Left hindlimb (tissue), 1 donor: ENCODE results near the gene YWHAG.
A peak's percentile ranks its signal among the peaks of the same experiment; 100 is the strongest.
"Not testable (repeated sequence)": the region's sequence is repeated elsewhere in the genome, so short reads cannot be mapped to it uniquely, and the experiment has no call there.

Source experiments
- DNase-seq: peaks from one replicate; pipeline ENCODE4 v3.0.0-alpha.2; 2018

Gene YWHAG

DNA sequence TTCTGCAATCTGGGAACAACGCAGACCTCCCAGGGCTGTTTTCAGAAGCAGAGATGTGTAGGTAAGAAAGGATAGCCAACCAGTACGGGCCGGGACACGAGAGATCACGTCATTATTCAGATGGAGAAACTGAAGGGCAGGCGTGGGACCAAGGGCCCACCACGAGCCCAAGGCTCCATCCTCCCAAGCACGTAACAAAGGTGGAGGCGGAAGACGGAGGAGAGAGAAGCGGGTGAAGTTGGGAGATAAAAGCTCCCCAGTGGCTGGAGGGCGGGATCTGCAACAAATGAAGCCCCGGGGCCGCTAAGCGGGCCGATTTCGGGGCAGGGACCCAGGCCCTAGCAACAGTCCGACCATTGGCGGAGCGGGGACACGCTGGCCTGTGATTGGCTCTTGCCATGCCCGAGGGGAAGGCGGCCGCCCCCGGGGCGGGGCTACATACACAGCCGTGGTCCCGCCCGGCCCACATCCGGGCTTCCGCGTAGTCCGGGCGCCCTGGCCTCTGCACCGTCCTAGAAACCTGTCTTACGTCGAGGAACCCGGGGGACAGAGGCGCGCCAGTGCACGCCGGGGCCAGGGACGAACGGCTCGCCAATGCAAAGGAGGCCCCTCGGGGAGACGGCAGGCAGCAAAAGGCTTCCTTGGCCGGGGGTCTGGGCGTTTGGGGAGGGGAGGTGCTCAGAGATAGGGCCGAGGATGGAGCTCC is 40.9 kb downstream of the YWHAG start:
- DNase-seq, result peak; percentile 98

DNA sequence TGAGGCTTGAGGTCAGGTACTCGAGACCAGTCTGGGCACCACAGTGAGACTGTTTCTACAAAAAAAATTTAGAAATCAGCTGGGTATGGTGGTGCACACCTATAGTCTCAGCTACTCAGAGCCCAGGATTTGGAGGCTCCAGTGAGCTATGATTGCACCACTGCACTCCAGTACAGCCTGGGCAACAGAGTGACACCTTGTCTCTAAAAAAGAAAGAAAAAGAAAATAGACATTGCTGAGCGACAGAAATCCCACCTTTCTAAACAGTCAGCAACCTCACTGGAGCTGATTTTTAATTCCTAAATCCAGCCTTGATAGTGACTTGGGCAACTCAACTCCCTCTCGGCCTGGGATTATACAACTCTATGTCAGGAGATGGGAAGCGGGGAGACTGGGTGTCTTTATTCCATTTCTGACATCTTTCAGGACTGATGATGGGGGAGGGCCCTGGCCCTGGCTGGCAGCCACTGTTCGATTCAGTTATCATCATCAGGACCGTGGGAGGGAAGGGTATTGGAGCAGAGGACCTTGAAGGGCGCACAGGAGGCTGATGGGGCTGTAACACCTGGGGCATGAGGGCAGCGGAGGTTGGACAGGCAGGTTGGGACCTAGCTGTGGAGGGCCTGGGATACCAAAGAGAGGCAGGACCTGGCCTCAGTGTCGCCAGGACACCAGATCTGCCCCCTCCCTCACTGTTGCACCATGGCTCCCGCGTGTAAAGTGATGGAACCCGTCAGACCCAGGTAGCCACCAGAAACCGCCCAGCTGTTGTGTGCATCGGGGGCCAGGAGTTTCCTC is 41.6 kb downstream of the YWHAG start:
- no peak for DNase-seq

DNA sequence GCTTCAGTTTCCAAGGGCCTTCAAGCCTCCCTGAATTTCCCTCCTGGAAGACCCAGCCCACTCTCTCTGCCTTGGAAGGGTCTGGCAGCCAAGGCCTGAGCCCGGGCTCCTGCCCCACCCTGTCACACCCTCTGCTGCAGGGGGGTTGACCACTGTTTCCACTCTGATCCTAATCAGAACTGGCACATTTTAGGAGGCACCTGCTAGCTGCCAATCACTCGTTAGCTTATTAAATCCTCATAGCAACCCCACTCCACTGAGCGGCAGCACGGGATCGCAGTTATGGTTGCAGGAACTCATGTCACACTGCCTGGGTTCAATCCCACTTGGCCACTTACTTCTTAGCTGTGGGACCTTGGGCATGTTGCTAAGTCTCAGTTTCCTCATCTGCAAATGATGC is 43.4 kb downstream of the YWHAG start:
- peak; percentile 47 for DNase-seq

DNA sequence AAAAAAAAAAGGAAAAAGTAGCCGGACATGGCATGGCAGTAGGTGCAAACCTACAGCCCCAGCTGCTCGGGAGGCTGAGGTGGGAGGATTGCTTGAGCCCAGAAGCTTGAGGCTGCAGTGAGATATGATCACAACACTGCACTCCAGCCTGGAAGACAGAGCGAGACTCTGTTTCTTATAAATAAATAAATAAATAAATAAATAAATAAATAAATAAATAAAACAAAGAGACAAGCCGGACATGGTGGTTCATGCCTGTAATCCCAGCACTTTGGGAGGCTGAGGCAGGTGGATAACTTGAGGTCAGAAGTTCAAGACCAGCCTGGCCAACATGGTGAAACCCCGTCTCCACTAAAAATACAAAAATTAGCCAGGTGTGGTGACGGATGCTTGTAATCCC is 44.1 kb downstream of the YWHAG start:
- not testable (repeated sequence) for DNase-seq

- DNase-seq, result peak; percentile 95
These were observed 44.6 kb downstream of the YWHAG start for GRCh38 chr7:76314042-76314721.

- DNase-seq, result not testable (repeated sequence)
These were observed 47.0 kb downstream of the YWHAG start for GRCh38 chr7:76311838-76312237.

DNA sequence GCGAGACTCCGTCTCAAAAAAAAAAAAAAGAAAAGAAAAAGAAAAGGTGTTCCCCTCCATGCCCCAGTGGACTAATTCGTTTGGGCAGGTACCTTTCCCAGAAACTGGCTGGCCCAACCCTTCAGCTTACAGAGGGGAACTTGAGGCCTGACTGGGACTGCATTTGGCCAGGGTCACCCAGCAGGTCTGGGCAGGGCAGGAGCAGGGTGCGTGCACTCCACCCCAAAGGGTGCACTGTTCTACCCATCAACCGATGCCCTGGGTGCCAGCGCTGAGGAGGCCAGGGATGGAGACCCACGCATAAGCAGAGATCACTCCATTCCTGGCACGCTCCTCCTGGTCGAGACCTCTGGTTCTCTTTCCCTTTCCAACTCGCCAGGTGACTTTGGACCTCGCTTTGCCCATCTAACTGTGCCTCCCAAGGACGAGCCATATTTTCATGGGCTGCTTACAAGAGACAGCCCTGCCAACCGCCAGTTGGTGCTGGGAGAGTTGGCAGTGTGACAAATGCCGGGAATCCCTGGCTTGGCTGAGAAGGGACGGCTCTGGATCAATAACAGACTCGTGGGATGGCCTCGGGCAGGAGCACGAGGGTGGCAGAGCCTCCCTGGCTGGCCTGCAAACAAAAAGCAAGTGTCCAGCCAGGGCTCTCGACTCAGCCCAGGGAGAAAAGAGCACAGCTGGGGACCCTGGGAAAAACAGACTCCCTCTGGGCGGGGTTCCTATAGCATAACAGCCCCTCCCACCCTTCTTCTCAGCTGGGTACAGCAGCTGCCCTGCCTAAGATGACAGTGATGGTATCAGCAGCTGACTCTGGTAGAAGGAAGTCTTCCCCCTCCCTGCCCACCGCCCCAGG is 48.5 kb downstream of the YWHAG start:
- peak; percentile 75 for DNase-seq

- DNase-seq, result not testable (repeated sequence)
These were observed 49.3 kb downstream of the YWHAG start for GRCh38 chr7:76309341-76310101.

- DNase-seq, result not testable (repeated sequence)
These were observed 49.9 kb downstream of the YWHAG start for GRCh38 chr7:76308874-76309273.

DNA sequence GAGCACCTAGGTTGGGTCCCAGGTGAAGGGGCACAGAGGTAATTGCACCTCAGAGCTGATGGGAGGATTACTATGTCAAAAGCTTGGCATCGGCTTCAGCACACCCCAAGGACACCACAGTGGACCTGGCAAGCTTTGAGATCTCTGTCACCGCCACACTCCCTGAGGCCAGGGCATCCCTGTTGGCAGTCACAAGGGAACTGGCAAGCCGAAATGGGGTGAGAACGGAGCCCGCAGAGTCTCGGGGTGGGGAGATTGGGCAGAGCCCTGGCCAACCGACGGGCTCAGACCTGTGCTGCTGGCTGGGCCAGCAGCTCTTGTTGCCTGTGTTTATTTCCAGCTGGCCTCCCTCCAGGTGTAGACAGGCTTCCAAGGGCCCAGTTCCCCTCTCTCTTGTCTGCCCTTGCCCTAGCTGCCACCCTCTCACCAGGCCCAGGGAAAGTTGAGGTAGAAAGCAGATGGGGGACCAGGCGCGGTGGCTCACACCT is 53.9 kb downstream of the YWHAG start:
- DNase-seq, result no peak

DNA sequence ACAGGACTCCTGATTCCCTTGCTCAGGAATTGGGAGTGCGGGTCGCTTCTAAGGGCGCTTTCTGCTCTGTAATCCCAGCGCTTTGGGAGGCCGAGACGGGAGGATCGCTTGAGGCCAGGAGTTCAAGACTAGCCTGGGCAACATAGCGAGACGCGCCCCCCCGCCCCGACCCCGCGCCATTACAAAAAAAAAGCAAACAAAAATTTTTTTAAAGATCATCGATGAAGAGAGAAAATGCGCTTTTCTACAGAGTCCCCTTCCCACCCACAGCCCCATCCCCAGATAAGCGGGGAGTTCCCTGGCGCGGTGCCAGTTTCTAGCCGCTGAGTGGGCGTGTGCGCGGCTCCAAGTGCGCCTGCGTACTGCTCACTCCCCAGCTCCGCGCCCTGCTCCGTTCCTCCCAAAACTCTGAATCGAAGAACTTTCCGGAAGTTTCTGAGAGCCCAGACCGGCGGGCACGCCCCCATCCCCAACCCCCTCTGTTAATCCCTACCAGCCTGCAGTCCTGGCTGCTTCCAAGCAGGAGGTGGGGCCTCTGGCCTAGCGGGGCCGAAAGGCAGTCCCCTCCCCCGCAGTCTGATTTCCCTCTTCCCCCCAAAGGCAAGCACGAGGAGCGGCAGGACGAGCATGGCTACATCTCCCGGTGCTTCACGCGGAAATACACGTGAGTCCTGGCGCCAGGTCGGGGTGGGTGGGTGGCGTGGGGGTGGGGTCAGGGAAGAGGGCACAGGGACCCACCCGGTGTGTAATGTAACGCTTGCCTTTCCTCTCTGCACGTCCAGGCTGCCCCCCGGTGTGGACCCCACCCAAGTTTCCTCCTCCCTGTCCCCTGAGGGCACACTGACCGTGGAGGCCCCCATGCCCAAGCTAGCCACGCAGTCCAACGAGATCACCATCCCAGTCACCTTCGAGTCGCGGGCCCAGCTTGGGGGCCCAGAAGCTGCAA is 55.3 kb downstream of the YWHAG start:
- peak; percentile 97 for DNase-seq

- DNase-seq, result peak; percentile 94
These were observed 56.2 kb downstream of the YWHAG start, which contains the start of gene HSPB1 for GRCh38 chr7:76302347-76303201. HSPB1 (plus strand) TSS chr7:76302673; CDS start chr7:76302713, 40 bp downstream.

- DNase-seq, result no peak
These were observed 57.8 kb downstream of the YWHAG start for GRCh38 chr7:76301000-76301399.

GRCh38 chr7:76300166-76300731 is 58.5 kb downstream of the YWHAG start:
- DNase-seq, result no peak

GRCh38 chr7:76296743-76297740 is 61.7 kb downstream of the YWHAG start:
- no peak for DNase-seq

GRCh38 chr7:76294344-76295024 is 64.3 kb downstream of the YWHAG start:
- peak; percentile 90 for DNase-seq

- no peak for DNase-seq
These were observed 65.3 kb downstream of the YWHAG start for GRCh38 chr7:76293407-76293901.
